WTC11 (cell line): ENCODE measurements around the gene UBL4B.

ENCODE experiments used
- AFF4 ChIP-seq: sonication (generic); formaldehyde crosslinking; IDR thresholded peaks from 2 replicates; pipeline ENCODE4 v1.8.1; 2023; ENCODE audit warnings: mild to moderate bottlenecking, missing genetic modification reagents, borderline replicate concordance
- CTCF ChIP-seq: fragments of 200-600 bp; IDR thresholded peaks from 2 replicates; pipeline ENCODE4 v1.8.0; 2022; ENCODE audit warnings: antibody characterized with exemption
- GABPB1 ChIP-seq: sonication (generic); formaldehyde crosslinking; IDR thresholded peaks from 2 replicates; pipeline ENCODE4 v1.8.1; 2023; ENCODE audit warnings: mild to moderate bottlenecking, missing genetic modification reagents
- HMGA2 ChIP-seq: fragments of 250-450 bp; sonication (Bioruptor Pico); IDR thresholded peaks from 2 replicates; pipeline ENCODE4 v1.4.0; 2021; ENCODE audit warnings: mild to moderate bottlenecking, moderate library complexity
- MAX ChIP-seq: sonication (generic); formaldehyde crosslinking; IDR thresholded peaks from 2 replicates; pipeline ENCODE4 v1.8.0; 2022; ENCODE audit warnings: mild to moderate bottlenecking, missing genetic modification reagents
- SMAD3 ChIP-seq: sonication (generic); formaldehyde crosslinking; IDR thresholded peaks from 2 replicates; pipeline ENCODE4 v1.8.0; 2022; ENCODE audit warnings: missing genetic modification reagents, mild to moderate bottlenecking, borderline replicate concordance
- ZNF138 ChIP-seq: sonication (generic); formaldehyde crosslinking; conservative IDR thresholded peaks from 2 replicates; pipeline ENCODE4 v1.8.1; 2022; ENCODE audit warnings: mild to moderate bottlenecking, moderate library complexity, missing genetic modification reagents
- ZNF232 ChIP-seq: sonication (generic); formaldehyde crosslinking; IDR thresholded peaks from 2 replicates; pipeline ENCODE4 v1.8.0; 2022; ENCODE audit warnings: mild to moderate bottlenecking, missing genetic modification reagents
- ZNF263 ChIP-seq: sonication (generic); formaldehyde crosslinking; IDR thresholded peaks from 2 replicates; pipeline ENCODE4 v1.8.1; 2022; ENCODE audit warnings: low read depth, mild to moderate bottlenecking, moderate library complexity, missing genetic modification reagents
- TF ChIP-seq, protein P1 (sequence below): fragments of 250-450 bp; sonication (Bioruptor Pico); IDR thresholded peaks from 2 replicates; pipeline ENCODE4 v2.1.2; 2022; ENCODE audit warnings: mild to moderate bottlenecking, moderate library complexity
- TF ChIP-seq, protein P2 (sequence below): sonication (generic); formaldehyde crosslinking; IDR thresholded peaks from 2 replicates; pipeline ENCODE4 v1.8.0; 2023; ENCODE audit warnings: missing genetic modification reagents

- TF ChIP-seq ZNF263 (CRISPR knock-in tag) (no peak), CTCF (no peak), AFF4 (CRISPR knock-in tag) (no peak), HMGA2 (CRISPR knock-in tag) (no peak), ZNF232 (CRISPR knock-in tag) (no peak), SMAD3 (CRISPR knock-in tag) (no peak), GABPB1 (no peak), ZNF138 (CRISPR knock-in tag) (no peak), MAX (CRISPR knock-in tag) (no peak)
- TF ChIP-seq, protein P1, sequence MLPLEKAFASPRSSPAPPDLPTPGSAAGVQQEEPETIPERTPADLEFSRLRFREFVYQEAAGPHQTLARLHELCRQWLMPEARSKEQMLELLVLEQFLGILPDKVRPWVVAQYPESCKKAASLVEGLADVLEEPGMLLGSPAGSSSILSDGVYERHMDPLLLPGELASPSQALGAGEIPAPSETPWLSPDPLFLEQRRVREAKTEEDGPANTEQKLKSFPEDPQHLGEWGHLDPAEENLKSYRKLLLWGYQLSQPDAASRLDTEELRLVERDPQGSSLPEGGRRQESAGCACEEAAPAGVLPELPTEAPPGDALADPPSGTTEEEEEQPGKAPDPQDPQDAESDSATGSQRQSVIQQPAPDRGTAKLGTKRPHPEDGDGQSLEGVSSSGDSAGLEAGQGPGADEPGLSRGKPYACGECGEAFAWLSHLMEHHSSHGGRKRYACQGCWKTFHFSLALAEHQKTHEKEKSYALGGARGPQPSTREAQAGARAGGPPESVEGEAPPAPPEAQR (CRISPR knock-in tag), result no peak
- TF ChIP-seq, protein P2, sequence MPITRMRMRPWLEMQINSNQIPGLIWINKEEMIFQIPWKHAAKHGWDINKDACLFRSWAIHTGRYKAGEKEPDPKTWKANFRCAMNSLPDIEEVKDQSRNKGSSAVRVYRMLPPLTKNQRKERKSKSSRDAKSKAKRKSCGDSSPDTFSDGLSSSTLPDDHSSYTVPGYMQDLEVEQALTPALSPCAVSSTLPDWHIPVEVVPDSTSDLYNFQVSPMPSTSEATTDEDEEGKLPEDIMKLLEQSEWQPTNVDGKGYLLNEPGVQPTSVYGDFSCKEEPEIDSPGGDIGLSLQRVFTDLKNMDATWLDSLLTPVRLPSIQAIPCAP (CRISPR knock-in tag), result no peak
Observed at GRCh38 chr1:110069404-110070281, 42.6 kb upstream of the UBL4B start.
